CD14-positive monocyte (primary cell): ENCODE measurements around the gene RAN. TPM values are rescaled to one million over a fixed set of nuclear protein-coding genes. Genes with fewer than 3 reads are reported as not detected.

ENCODE experiments used
- DNase-seq, 3 donors: peaks; one replicate each; pipeline ENCODE4 v3.0.0-alpha.2; 2011 to 2022
- H2AFZ ChIP-seq: 2 replicates; pipeline ENCODE4 v1.6.0; 2012; ENCODE audit warnings: mild to moderate bottlenecking, low read depth, low read length, inconsistent platforms; ENCODE audit not compliant: insufficient read depth, poor library complexity, severe bottlenecking
- H3K27ac ChIP-seq, 2 donors: 1 replicate in 1 of 2; 2 replicates in 1 of 2; pipeline ENCODE4 v1.5.1; 2012 to 2013; ENCODE audit warnings: low read length in 2 of 2, control low read depth in 1 of 2, inconsistent platforms in 1 of 2, low read depth in 1 of 2, mild to moderate bottlenecking in 1 of 2
- H3K27me3 ChIP-seq, 2 donors: one replicate each; pipeline versions ENCODE4 v1.6.0 to v1.6.1; 2011 to 2013; ENCODE audit warnings: low read length in 2 of 2; ENCODE audit not compliant: control insufficient read depth in 2 of 2, insufficient read depth in 2 of 2
- H3K36me3 ChIP-seq, 2 donors: replicated peaks in 1 of 2; 1 replicate in 1 of 2; 2 replicates in 1 of 2; pipeline versions ENCODE4 v1.5.1 to v1.6.1; 2012 to 2013; ENCODE audit warnings: low read length in 2 of 2, control low read depth in 1 of 2, inconsistent platforms in 1 of 2, mild to moderate bottlenecking in 1 of 2; ENCODE audit not compliant: insufficient read depth in 2 of 2, control insufficient read depth in 1 of 2
- H3K4me1 ChIP-seq, 2 donors: 1 replicate in 1 of 2; 2 replicates in 1 of 2; pipeline versions ENCODE4 v1.5.1 to v1.6.1; 2012 to 2013; ENCODE audit warnings: low read length in 2 of 2, control low read depth in 1 of 2, inconsistent platforms in 1 of 2, mild to moderate bottlenecking in 1 of 2, moderate library complexity in 1 of 2; ENCODE audit not compliant: insufficient read depth in 2 of 2, control insufficient read depth in 1 of 2
- H3K4me2 ChIP-seq: replicated peaks from 2 replicates; pipeline ENCODE3; 2012; ENCODE audit warnings: low read length, moderate library complexity, mild to moderate bottlenecking; ENCODE audit not compliant: poor library complexity, severe bottlenecking; ENCODE audit errors: extremely low read depth
- H3K4me3 ChIP-seq, 3 experiments: fragments of 200-600 bp in 1 of 3; sonication (generic) in 1 of 3; replicated peaks in 1 of 3; 1 replicate in 2 of 3; 2 replicates in 1 of 3; pipeline ENCODE4 v1.5.1; 2011 to 2013; ENCODE audit warnings: low read length in 3 of 3, mild to moderate bottlenecking in 3 of 3, control low read depth in 2 of 3, low read depth in 2 of 3, inconsistent platforms in 1 of 3, moderate library complexity in 1 of 3
- H3K79me2 ChIP-seq: 2 replicates; pipeline ENCODE4 v1.6.0; 2012; ENCODE audit warnings: mild to moderate bottlenecking, control low read depth, inconsistent platforms, low read length, moderate library complexity; ENCODE audit not compliant: insufficient read depth
- H3K9ac ChIP-seq: 2 replicates; pipeline ENCODE4 v1.6.0; 2017; ENCODE audit warnings: low read length, mild to moderate bottlenecking; ENCODE audit not compliant: insufficient read depth, poor library complexity, severe bottlenecking
- H3K9me3 ChIP-seq, 2 donors: replicated peaks in 1 of 2; 1 replicate in 1 of 2; 2 replicates in 1 of 2; pipeline versions ENCODE4 v1.5.1 to v1.6.1; 2012 to 2013; ENCODE audit warnings: low read length in 2 of 2, control low read depth in 1 of 2; ENCODE audit not compliant: control insufficient read depth in 1 of 2, insufficient read depth in 1 of 2
- H4K20me1 ChIP-seq: 2 replicates; pipeline ENCODE4 v1.6.0; 2012; ENCODE audit warnings: mild to moderate bottlenecking, low read length, control low read depth, moderate library complexity; ENCODE audit not compliant: insufficient read depth
- H3K27ac Mint-ChIP-seq, 7 donors: one replicate each; pipeline ENCODE4 v1.8.0; 2020; ENCODE audit warnings: mild to moderate bottlenecking in 7 of 7, mixed read lengths in 7 of 7, moderate library complexity in 6 of 7, inconsistent platforms in 2 of 7
- H3K27me3 Mint-ChIP-seq, 3 donors: one replicate each; pipeline ENCODE4 v1.8.0; 2021 to 2022; ENCODE audit warnings: low read depth in 3 of 3, mild to moderate bottlenecking in 3 of 3, mixed read lengths in 3 of 3, moderate library complexity in 3 of 3, inconsistent platforms in 1 of 3
- H3K36me3 Mint-ChIP-seq, 2 donors: one replicate each; pipeline ENCODE4 v1.8.0; 2020; ENCODE audit warnings: mixed read lengths in 2 of 2, inconsistent platforms in 1 of 2, mild to moderate bottlenecking in 1 of 2
- H3K4me1 Mint-ChIP-seq: one replicate; pipeline ENCODE4 v1.8.0; 2020; ENCODE audit warnings: mild to moderate bottlenecking, mixed read lengths
- H3K4me3 Mint-ChIP-seq, 2 donors: one replicate each; pipeline ENCODE4 v1.8.0; 2020; ENCODE audit warnings: mild to moderate bottlenecking in 2 of 2, mixed read lengths in 2 of 2, moderate library complexity in 1 of 2
- H3K9me3 Mint-ChIP-seq, 7 donors: one replicate each; pipeline ENCODE4 v1.8.0; 2020 to 2022; ENCODE audit warnings: mixed read lengths in 7 of 7, mild to moderate bottlenecking in 6 of 7, moderate library complexity in 6 of 7, inconsistent platforms in 2 of 7
- WGBS: methylation state at CpG from one replicate; pipeline ENCODE4 v1.1.5; 2013; ENCODE audit warnings: missing lambda C conversion rate; ENCODE audit not compliant: insufficient coverage; 5-methylcytosine and 5-hydroxymethylcytosine counted together
- intact Hi-C, 2 donors: fragments of 100-400 bp; cut with micrococcal nuclease; formaldehyde crosslinking; loops; one replicate each; pipeline versions ENCODE4 v1.15.0 to v1.15.1; 2023
- polyA plus RNA-seq, 3 donors: library from polyadenylated mRNA; depleted of rRNA in 1 of 3; unstranded in 2 of 3; stranded (reverse) in 1 of 3; fragments of 300-500 nt in 2 of 3; fragments of >200 nt in 1 of 3; fragmentation: Illumina TruSeq in 2 of 3; gene quantifications; 1 replicate in 2 of 3; 2 replicates in 1 of 3; pipeline ENCODE4 v1.2.3, GENCODE V29; 2012 to 2021
- TF ChIP-seq, protein P1 (sequence below): fragments of 200-600 bp; IDR thresholded peaks from one replicate; pipeline ENCODE4 v1.8.0; 2022; ENCODE audit warnings: antibody characterized with exemption, mild to moderate bottlenecking

Gene RAN
- polyA plus RNA-seq, 3 donors = 197 to 443 (median 366) TPM

DNA sequence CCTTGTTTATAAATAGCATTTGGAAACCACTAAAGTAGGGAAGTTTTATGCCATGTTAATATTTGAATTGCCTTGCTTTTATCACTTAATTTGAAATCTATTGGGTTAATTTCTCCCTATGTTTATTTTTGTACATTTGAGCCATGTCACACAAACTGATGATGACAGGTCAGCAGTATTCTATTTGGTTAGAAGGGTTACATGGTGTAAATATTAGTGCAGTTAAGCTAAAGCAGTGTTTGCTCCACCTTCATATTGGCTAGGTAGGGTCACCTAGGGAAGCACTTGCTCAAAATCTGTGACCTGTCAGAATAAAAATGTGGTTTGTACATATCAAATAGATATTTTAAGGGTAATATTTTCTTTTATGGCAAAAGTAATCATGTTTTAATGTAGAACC is 4.4 kb downstream of the RAN start:
- H3K36me3 Mint-ChIP-seq = peaks cover 44 to 48% of the 10 kb centered on the region in 2 donors
- H3K27me3 Mint-ChIP-seq = peaks cover 3 to 9% (median 6%) of the 10 kb centered on the region in 3 donors
- H4K20me1 ChIP-seq = peaks cover 32% of the 10 kb centered on the region
- no peak overlapping the region for H3K27ac Mint-ChIP-seq
- H3K4me3 ChIP-seq = no peak overlapping the region
- H3K27me3 ChIP-seq = no peaks in the 10 kb centered on the region
- TF ChIP-seq, protein P1, sequence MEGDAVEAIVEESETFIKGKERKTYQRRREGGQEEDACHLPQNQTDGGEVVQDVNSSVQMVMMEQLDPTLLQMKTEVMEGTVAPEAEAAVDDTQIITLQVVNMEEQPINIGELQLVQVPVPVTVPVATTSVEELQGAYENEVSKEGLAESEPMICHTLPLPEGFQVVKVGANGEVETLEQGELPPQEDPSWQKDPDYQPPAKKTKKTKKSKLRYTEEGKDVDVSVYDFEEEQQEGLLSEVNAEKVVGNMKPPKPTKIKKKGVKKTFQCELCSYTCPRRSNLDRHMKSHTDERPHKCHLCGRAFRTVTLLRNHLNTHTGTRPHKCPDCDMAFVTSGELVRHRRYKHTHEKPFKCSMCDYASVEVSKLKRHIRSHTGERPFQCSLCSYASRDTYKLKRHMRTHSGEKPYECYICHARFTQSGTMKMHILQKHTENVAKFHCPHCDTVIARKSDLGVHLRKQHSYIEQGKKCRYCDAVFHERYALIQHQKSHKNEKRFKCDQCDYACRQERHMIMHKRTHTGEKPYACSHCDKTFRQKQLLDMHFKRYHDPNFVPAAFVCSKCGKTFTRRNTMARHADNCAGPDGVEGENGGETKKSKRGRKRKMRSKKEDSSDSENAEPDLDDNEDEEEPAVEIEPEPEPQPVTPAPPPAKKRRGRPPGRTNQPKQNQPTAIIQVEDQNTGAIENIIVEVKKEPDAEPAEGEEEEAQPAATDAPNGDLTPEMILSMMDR = no peak
- intact Hi-C loops = loop anchor here in 1 of 2 donors (10.0 kb wide), 1 partner anchor 1619 kb away; the partner anchor contains the start of gene FBRSL1
- H3K9me3 Mint-ChIP-seq = peaks cover 0 to 1% (median 0%) of the 10 kb centered on the region in 7 donors
- H3K4me3 Mint-ChIP-seq = no peak overlapping the region
- peaks cover 29% of the 10 kb centered on the region for H3K79me2 ChIP-seq
- no peak overlapping the region for H3K27ac ChIP-seq
- no peak overlapping the region for H2AFZ ChIP-seq
- no peak overlapping the region for H3K4me2 ChIP-seq
- no peak overlapping the region for H3K9ac ChIP-seq
- H3K4me1 ChIP-seq = peaks cover 15 to 28% of the 10 kb centered on the region in 2 donors
- H3K4me1 Mint-ChIP-seq = peaks cover 41% of the 10 kb centered on the region
- H3K36me3 ChIP-seq = peaks cover 38 to 47% of the 10 kb centered on the region in 2 donors
- no peak for DNase-seq
- no peaks in the 10 kb centered on the region for H3K9me3 ChIP-seq

DNA sequence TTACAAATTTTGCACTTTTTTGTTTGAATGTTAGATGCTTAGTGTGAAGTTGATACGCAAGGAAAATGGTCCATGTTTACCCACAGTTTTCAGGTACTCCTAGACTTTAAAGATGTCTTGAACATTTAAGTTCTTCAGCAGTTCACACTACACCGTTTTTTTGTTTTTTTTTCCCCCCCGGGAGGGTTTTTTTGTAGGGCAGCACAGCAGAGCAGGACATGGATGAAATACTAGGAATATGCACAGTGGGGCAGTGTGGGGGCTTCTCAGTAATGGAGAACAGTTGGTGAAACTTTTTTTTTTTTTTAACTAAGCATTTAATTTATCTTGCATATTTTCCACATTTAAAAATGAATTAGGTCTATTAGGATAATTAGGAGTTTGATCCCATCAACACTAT is 4.9 kb downstream of the RAN start:
- Histone ChIP-seq H3K4me2 (no peak overlapping the region), H3K4me1 (peaks cover 12 to 24% of the 10 kb centered on the region in 2 donors), H3K4me3 (no peak overlapping the region), H3K27me3 (no peaks in the 10 kb centered on the region), H2AFZ (no peak overlapping the region), H4K20me1 (peaks cover 32% of the 10 kb centered on the region), H3K36me3 (peaks cover 38 to 47% of the 10 kb centered on the region in 2 donors), H3K79me2 (peaks cover 29% of the 10 kb centered on the region), H3K9ac (no peak overlapping the region), H3K27ac (no peak overlapping the region), H3K9me3 (no peaks in the 10 kb centered on the region)
- H3K27me3 Mint-ChIP-seq = peaks cover 3 to 9% (median 6%) of the 10 kb centered on the region in 3 donors
- intact Hi-C loops = loop anchor here in 1 of 2 donors (10.0 kb wide), 1 partner anchor 1618 kb away; the partner anchor contains the start of gene FBRSL1
- no peak for DNase-seq
- no CpG with 5 or more reads among the region's 3 CpGs for WGBS
- peaks cover 0 to 1% (median 0%) of the 10 kb centered on the region in 7 donors for H3K9me3 Mint-ChIP-seq
- H3K4me1 Mint-ChIP-seq = peaks cover 40% of the 10 kb centered on the region
- H3K36me3 Mint-ChIP-seq = peaks cover 44 to 48% of the 10 kb centered on the region in 2 donors
- H3K4me3 Mint-ChIP-seq = no peak overlapping the region
- no peak overlapping the region for H3K27ac Mint-ChIP-seq
- TF ChIP-seq, protein P1 = no peak
